ENCODE measurements around the gene RPS6KC1.
A peak's percentile ranks its signal among the peaks of the same experiment; 100 is the strongest.
"Not testable (repeated sequence)": the region's sequence is repeated elsewhere in the genome, so short reads cannot be mapped to it uniquely, and the experiment has no call there.

Gene RPS6KC1

DNA sequence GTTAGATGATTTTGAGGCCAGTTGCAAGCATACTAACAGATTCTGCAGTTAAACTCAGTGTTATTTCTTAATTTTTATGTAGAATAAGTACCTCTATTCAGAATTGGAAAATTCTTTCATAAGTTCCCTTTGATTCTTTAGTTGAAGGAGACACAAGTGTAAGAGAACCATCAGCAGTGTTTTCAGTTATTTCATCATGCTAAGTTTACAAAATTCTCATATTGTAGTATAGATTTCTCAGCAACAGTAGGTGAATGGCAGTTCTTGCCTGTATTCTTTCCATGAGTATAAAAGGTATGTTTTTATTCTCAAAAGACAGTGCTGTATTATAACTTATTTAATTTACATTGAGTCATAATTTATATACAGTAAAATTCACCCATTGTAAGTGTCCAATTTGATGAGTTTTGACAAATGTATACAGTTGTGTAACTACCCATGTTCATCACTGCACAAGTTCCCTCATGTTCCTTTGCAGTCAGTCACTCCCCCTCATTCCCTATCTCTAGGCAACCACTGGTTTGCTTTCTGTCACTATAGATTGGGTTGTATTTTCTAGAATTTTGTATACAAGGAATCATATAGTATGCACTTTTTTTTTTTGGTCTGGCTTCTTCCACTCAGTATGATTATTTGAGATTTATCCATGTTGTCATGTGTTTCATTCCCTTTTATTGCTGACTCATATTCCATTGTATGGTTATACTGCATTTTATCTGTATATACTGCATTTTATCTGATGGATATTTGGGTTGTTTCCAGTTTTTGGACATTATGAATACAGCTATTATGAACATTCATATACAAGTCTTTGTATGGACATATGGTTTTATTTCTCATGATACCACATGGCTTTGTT, 3.9 kb downstream of the RPS6KC1 start:
- DNase-seq: no peak

- no peak for DNase-seq
These were observed 4.7 kb downstream of the RPS6KC1 start for GRCh38 chr1:213055767-213056166.

DNA sequence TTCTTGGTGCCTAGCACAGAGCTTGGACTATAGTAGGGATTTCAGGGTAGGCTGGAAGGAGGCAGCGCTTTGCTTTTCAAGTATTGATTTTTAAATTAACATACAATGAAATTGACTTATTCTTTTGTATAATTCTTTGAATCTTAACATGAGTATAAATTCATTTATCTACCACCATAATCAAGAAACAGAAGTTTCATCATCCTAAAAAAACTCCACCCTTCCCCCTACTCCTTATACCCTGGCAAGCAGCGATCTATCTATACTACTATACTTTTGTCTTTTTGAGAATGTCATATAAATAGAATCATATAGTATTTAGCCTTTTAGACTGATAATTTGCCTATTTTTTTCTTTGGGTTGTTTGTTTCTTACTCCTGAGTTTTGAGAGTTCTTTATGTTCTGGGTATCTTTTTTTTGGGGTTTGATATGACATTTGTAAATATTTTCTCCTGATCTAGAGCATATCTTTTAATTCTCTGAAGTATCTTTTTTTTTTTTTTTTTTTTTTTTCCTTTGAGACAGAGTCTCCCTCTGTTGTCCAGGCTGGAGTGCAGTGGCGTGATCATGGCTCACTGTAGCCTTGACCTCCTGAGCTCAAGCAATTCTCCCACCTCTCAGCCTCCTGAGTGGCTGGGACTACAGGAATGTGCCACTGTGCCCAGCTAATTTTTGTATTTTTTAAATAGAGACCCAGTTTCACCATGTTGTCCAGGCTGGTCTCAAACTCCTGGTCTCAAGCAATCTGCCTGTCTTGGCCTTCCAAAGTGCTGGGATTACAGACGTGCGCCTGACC, 6.4 kb downstream of the RPS6KC1 start:
- DNase-seq: no peak

- DNase-seq: peak; percentile 87 to 90
These were observed 9.8 kb downstream of the RPS6KC1 start for GRCh38 chr1:213060836-213061235.

DNA sequence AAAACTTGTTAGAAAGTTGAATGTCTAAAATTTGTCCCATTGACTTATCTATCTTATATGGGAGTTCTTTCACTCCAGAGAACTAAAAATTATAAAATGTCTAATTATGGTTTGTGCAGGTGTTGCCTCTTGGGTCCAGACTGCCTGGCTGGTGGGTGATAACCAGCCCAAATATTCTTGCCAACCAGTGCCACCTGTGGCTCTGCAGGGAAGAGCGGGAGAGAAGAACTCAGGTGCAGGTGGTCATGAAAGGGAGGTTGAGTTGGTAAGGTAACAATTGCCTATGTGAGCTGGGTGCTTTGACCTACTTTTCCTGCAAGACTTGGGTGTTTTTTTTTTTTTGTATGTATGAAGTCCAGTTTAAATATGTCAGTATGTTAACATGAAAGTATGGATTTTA, 10.2 kb downstream of the RPS6KC1 start:
- peak; percentile 27 to 29 for DNase-seq

GRCh38 chr1:213065800-213066199, 14.8 kb downstream of the RPS6KC1 start:
- DNase-seq: no peak

DNA sequence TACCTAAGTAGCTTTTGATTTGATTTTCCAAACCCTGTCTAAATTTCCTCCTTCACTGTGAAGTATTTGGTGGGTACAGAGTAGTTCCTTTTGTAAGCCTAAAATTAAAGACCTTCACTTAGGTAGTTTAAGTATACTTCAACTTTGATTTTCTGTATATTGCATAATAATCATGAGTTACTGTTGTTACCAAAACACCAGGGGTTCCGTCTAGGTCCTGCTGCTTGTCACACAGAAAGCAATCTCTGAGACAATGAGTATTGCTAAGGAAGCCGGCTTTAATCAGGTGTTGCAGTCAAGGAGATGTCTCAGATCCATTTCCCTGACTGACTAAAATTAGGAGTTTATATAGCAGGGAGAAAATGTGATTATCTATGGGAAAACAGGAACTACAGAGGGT, 15.3 kb downstream of the RPS6KC1 start:
- DNase-seq: no peak

DNA sequence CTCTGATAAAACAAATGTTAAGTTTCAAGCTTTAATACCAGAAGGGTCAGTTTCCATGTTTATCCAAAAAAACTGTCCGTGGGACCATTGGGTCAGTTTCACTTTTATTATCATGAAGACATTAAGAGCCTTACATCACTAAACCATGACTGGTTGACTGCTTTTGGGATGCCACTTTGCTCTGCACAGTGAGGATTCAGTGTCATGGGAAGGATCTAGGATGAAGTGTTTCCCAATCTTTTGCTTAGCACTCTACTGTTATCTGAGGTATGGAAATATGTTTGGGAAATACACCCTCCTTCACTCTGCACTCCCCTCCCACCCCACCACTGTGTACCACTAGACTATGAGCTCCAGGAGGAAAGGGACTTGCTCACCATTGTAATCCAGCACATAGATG, 16.3 kb downstream of the RPS6KC1 start:
- no peak for DNase-seq

- DNase-seq: peak; percentile 47 to 52
These were observed 19.4 kb downstream of the RPS6KC1 start for GRCh38 chr1:213070406-213070805.

- DNase-seq: no peak
These were observed 24.7 kb downstream of the RPS6KC1 start for GRCh38 chr1:213075725-213076124.

- no peak for DNase-seq
These were observed 31.5 kb downstream of the RPS6KC1 start for GRCh38 chr1:213082420-213083111.

DNA sequence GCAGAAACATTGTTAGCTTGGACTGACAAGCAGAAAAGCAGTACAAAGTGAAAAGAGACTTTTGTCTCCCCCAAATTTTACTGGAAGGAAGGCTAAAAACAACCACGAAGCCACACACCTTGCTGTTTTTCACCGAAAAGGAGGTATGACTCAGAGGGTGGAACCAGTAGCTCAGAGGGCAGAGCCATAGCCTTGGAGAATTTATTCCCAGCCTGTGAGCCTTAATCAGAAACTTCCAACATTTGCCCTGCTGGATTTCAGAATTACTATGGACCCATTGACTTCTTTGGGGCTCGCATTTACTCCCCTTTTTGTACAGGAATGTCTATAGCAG, 32.0 kb downstream of the RPS6KC1 start:
- DNase-seq: no peak

GRCh38 chr1:213087911-213088310, 36.9 kb downstream of the RPS6KC1 start:
- no peak for DNase-seq

DNA sequence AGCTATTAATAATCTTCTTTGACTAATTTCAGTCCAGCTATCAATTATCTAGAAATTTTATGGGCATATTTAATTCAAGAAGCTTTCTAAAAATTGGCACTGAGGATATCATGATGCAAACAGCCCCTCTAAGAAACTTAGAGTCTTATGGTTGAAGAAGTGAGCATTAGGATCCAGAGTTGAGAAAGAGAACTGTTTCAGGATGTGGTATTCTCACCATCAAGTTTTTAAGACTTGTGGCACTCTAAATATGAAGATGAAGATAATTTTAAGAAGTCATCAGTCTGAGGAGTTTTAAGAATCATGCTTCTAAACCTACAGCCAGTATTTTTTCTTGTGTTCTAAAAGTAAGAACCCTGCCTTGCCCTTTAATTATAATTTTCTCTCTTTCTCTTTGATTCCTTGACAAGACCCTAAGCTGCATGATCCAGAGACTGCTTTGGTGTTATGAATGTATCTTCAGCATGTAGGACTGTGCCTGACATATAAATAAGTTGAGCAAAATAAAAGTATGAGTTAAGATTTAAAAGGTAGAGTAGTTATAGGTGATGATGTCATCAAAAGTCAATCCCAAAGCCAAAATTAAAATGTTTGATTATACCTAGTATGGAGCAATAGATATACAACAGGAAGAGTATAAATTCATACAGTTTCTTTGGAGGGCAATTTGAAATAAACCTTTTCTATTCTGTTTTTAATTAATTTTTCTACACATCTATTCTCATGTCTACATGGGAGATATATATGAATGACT, 39.1 kb downstream of the RPS6KC1 start:
- no peak for DNase-seq

DNA sequence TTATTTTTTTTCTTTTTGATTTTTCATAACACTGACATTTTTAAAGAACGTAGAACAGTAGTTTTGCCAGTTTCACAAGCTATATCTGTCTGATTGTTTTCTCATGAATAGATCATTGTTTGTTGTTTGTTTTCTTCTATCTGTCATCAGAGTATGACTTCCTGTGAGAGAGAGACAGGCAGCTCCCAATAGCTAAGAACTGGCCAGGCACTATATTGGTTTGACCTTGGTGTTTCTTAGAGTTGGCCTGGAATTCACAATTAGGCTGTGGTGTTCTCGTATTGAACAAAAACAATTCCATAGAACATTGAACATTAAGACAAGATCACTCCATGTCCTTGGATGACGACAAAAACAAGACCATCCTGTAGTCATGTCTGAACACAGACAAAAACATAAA, 43.4 kb downstream of the RPS6KC1 start:
- DNase-seq: no peak

GRCh38 chr1:213095467-213095866, 44.4 kb downstream of the RPS6KC1 start:
- no peak for DNase-seq

DNA sequence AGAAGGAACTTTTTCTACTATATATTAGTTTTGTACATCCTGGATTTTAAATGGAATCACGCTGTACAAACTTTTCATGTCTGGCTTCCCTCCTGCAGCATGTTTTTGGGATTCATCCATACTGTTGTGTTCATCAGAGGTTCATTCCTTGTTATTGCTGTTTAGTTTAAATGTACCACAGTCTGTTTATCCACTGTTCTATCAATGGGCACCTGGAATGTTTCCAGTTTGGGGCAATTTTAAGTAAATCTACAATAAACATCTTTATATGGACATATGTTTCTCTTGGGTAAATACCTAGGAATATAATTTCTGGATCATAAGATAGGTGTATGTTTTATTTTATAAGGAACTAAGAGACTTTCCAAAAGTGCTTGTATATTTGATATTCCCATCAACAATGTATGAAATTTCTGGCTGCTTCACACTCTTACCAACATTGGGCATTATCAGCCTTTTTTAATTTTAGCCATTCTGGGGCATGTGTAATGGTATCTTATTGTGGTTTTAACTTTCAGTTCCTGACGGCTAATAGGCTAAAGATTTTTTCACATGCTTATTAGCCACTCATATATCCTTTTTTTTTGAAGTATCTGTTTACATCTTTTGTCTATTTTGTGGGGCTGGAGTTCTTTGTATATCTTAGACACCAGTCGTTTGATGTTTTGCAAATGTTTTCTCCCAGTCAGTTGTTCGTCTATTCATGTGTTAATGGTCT, 48.8 kb downstream of the RPS6KC1 start:
- DNase-seq: no peak

GRCh38 chr1:213100565-213100964, 49.5 kb downstream of the RPS6KC1 start:
- not testable (repeated sequence) for DNase-seq

GRCh38 chr1:213103377-213104306, 52.6 kb downstream of the RPS6KC1 start:
- DNase-seq: no peak

- no peak for DNase-seq
These were observed 53.6 kb downstream of the RPS6KC1 start for GRCh38 chr1:213104604-213105003.

GRCh38 chr1:213106298-213106697, 55.3 kb downstream of the RPS6KC1 start:
- no peak for DNase-seq

Measured in NCI-H526 (cell line).